SK-N-MC (cell line): ENCODE data around the gene TMEM131.

Source experiments
- EZH2 ChIP-seq: fragments of 200-600 bp; sonication (generic); IDR thresholded peaks from one replicate; pipeline ENCODE4 v1.6.1; 2017; ENCODE audit warnings: antibody characterized with exemption
- FOXP2 ChIP-seq: optimal IDR thresholded peaks from 2 replicates; pipeline ENCODE3; 2011; ENCODE audit warnings: mild to moderate bottlenecking, moderate library complexity; ENCODE audit not compliant: insufficient read depth; ENCODE audit errors: extremely low read length, control extremely low read depth
- POLR2AphosphoS5 ChIP-seq: IDR thresholded peaks from 2 replicates; pipeline ENCODE4 v1.6.1; 2012; ENCODE audit warnings: mild to moderate bottlenecking, low read depth, low read length, borderline replicate concordance

GRCh38 chr2:97948926-97949325 lies 46.8 kb downstream of the TMEM131 start:
- TF ChIP-seq EZH2 (no peak), FOXP2 (no peak), POLR2AphosphoS5 (no peak)
